ENCODE measurements around the gene HAAO.
"Not testable (repeated sequence)": the region's sequence is repeated elsewhere in the genome, so short reads cannot be mapped to it uniquely, and the experiment has no call there.

Gene HAAO

GRCh38 chr2:42742740-42743658 is 49.4 kb downstream of the HAAO start:
- no peak for DNase-seq

- DNase-seq = no peak
Measured at GRCh38 chr2:42741140-42741539, 51.2 kb downstream of the HAAO start.

GRCh38 chr2:42736598-42737322 is 55.6 kb downstream of the HAAO start:
- no peak for DNase-seq

- no peak for DNase-seq
Measured at GRCh38 chr2:42733852-42734251, 58.5 kb downstream of the HAAO start.

GRCh38 chr2:42731316-42731715 is 61.1 kb downstream of the HAAO start:
- DNase-seq = not testable (repeated sequence)

GRCh38 chr2:42726680-42727079 is 65.7 kb downstream of the HAAO start:
- DNase-seq = no peak

GRCh38 chr2:42725657-42726056 is 66.7 kb downstream of the HAAO start:
- no peak for DNase-seq

- no peak for DNase-seq
Measured at GRCh38 chr2:42724886-42725285, 67.5 kb downstream of the HAAO start.

GRCh38 chr2:42723465-42723864 is 68.9 kb downstream of the HAAO start:
- no peak for DNase-seq

GRCh38 chr2:42722320-42723190 is 69.8 kb downstream of the HAAO start:
- DNase-seq = no peak

- no peak for DNase-seq
Measured at GRCh38 chr2:42721898-42722297, 70.5 kb downstream of the HAAO start.

Measured in NCI-H69 (cell line).